ENCODE results near the gene SLC9A9.
"Not testable (repeated sequence)": the region's sequence is repeated elsewhere in the genome, so short reads cannot be mapped to it uniquely, and the experiment has no call there.

Gene SLC9A9

DNA sequence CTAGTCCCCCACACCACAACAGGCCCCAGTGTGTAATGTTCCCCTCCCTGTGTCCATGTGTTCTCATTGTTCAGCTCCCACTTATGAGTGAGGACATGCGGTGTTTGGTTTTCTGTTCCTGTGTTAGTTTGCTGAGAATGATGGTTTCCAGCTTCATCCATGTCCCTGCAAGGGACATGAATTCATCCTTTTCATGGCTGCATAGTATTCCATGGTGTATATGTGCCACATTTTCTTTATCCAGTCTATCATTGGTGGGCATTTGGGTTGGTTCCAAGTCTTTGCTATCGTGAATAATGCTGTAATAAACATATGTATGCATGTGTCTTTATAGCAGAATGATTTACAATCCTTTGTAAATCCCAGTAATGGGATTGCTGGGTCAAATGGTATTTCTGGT is 152.9 kb downstream of the SLC9A9 start:
- DNase-seq (ENCODE audit: low read depth, low spot score) = not testable (repeated sequence)

DNA sequence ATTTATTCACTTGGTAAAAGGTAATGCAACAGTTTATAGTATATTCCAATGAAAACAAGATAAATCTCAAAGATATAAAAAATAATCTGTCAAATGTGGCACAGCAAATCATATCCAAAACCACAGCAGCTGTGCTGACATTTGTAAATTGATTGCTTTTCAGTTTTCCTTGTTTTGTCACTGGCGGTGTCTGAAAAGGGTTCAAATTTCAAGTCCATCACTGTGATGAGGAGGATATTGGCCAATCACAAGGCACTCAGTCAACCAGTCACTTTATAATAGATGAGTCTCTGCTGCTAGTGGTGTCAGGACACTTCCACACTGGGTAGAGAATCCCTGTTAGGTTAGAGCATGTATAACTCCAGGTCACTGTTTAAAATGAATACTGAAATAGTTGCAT is 154.8 kb downstream of the SLC9A9 start:
- DNase-seq (ENCODE audit: low read depth, low spot score) = no peak

- no peak for DNase-seq (ENCODE audit: low read depth, low spot score)
These were observed 161.6 kb downstream of the SLC9A9 start for GRCh38 chr3:143686638-143687197.

- no peak for DNase-seq (ENCODE audit: low read depth, low spot score)
These were observed 162.8 kb downstream of the SLC9A9 start for GRCh38 chr3:143685491-143685890.

GRCh38 chr3:143677430-143677829 is 170.8 kb downstream of the SLC9A9 start:
- no peak for DNase-seq (ENCODE audit: low read depth, low spot score)

DNA sequence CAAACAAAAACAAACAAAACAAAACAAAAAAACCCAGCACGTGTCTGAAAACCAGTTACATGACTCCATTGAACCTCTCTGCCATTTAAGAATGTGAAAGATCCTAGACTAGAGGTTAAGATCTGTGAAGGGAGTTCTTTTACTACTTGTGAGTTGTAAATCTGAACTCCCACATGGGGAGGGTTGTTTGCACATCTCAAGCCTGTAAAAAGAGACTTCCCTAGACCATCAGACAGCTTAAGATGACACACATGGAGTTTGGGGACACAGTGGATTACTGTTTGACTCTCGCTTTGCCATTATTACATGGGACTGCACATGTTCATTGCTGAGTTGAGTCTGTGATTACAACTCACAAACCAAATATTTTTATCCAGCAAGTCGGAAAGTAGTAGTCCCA is 171.5 kb downstream of the SLC9A9 start:
- DNase-seq (ENCODE audit: low read depth, low spot score) = no peak

DNA sequence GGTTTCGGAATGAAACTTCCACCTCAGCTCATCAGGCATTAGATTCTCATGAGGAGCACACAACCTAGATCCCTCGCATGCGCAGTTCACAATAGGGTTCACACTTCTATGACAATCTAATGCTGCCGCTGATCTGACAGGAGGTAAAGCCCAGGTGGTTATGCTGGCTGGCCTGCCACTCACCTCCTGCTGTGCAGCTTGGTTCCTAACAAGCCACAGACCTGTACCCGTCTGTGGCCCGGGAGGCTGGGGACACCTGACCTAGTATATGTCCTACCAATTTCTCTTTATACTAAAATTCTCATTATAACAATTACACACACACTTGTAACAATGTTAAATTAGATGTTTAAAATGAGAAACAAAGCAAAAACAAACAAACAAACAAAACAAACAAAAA is 172.2 kb downstream of the SLC9A9 start:
- no peak for DNase-seq (ENCODE audit: low read depth, low spot score)

- peak; percentile 80 for DNase-seq (ENCODE audit: low read depth, low spot score)
These were observed 173.9 kb downstream of the SLC9A9 start for GRCh38 chr3:143674100-143674968.

- no peak for DNase-seq (ENCODE audit: low read depth, low spot score)
These were observed 175.7 kb downstream of the SLC9A9 start for GRCh38 chr3:143672396-143673165.

GRCh38 chr3:143671626-143672025 is 176.6 kb downstream of the SLC9A9 start:
- no peak for DNase-seq (ENCODE audit: low read depth, low spot score)

- no peak for DNase-seq (ENCODE audit: low read depth, low spot score)
These were observed 179.1 kb downstream of the SLC9A9 start for GRCh38 chr3:143668924-143669790.

GRCh38 chr3:143668385-143668784 is 179.9 kb downstream of the SLC9A9 start:
- DNase-seq (ENCODE audit: low read depth, low spot score) = no peak

DNA sequence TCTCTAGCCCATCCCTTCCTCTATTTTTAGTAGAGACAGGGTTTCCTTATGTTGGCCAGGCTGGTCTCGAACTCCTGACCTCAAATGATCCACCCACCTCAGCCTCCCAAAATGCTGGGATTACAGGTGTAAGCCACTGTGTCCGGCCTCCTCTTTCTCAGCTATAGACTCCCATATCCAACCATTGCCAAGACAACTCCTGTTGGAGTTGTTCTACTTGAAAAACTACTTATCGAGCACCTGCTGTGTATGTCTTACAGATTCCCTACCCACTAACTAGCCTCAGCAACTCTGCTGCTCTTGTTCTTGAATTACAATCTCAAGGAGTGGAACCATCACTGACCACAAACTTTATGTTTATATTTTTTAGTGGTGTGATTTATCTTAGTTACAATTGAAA is 186.6 kb downstream of the SLC9A9 start:
- no peak for DNase-seq (ENCODE audit: low read depth, low spot score)

DNA sequence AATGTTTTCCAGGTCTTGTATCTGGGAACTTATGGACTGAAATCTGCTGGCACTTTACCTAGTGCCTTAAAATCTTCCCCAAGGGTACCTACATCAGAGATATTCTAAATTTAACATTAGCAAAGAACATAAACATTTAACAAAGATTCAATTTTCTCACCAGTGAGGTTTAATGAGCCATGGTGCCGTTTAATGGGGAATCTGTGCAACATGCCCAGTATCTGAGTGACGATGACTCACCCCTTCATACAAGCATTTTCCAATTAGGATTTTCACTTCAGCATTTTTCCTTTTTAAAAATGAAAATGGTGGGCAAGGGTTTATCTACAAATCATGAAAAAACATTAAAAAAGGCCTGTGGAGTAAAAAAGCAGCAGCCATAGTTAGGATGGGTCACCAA is 189.4 kb downstream of the SLC9A9 start:
- DNase-seq (ENCODE audit: low read depth, low spot score) = no peak

DNA sequence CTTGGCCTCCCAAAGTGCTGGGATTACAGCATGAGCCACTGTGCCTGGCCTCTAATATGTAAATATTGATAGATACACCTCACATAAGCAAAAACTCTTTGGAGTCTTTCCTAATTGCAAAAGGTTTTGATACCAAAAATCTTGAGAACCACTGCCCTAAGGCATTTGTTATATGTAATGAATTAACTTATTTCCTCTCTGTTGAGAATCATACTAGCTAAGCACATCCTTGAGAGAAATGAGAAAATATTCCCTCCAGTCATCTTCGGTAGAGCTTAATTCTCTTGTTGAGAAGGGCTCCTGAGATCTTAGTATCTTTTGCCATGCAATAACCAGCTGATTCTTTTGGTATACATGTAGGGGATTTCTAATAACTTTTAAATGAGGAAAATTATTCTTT is 190.2 kb downstream of the SLC9A9 start:
- DNase-seq (ENCODE audit: low read depth, low spot score) = no peak

DNA sequence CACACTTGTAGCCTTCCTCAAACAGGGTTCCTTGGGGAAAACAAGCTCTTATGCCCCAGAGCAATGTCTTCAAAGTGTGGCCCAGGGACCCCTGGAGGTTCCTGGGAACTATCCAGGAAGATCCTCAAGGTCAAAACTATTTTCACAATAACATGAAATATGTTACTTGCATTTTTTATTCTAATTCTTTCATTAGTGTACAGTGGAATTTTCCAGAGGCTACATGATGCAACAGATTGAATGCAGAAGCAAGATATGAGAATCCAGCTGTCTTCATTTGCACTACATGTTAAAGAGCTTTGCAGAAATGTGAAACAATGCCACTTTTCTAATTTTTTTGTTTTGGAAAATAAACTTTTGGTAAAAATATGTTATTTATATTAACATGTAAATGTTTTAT is 190.9 kb downstream of the SLC9A9 start:
- DNase-seq (ENCODE audit: low read depth, low spot score) = no peak

GRCh38 chr3:143654906-143655305 is 193.4 kb downstream of the SLC9A9 start:
- DNase-seq (ENCODE audit: low read depth, low spot score) = no peak

DNA sequence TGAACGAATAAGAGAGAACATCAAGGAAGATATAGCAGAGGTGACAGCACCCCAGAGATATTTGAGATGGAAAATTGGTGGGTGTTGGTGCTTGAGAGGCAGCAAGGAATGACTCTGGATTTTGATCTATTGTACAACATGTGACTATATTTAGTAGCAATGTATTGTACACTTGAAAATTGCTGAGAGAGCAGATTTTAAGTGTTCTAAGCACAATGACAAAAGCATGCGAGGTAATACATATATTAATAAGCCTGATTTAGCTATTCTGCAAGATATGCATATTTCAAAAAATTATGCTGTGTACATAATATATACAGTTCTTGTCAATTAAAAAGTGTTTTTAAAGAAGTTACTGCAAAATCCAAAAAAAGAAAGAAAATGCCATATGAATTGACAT is 194.3 kb downstream of the SLC9A9 start:
- no peak for DNase-seq (ENCODE audit: low read depth, low spot score)

DNA sequence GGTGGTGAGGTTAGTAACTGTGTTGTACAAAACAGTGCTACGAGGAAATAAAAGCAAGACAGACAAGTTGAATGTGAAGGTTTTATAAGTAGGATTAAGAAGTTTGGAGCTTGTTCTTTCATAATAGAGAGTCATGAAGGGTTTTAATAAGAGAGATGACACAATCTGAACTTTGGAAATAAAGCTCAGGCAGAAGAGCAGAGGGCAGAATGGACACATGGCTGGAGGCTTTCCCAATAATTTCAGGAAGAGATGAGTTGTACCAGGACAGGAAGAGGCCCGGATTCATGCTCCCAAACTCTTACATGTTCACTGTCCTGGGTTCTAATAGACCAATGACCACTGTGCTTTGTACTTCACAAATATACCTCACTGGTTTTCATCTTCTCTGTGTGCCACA is 194.8 kb downstream of the SLC9A9 start:
- DNase-seq (ENCODE audit: low read depth, low spot score) = no peak

DNA sequence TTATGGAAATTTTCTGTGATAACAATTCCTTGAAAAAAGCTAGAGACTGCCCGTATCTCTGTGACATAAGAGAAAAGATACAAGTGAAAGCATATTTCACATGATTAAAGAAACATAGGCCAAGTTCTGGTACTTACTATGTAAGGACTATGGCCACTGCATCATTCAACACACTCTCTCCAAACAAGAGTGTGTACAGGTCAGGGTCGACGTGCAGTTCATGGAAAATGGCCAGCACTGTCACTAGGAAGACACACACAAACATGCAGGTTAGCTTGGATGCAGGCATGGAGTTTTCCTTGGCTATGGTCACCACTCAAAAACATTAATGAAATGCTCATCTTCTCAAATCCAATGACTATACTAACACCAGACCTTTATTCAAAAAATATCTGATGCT is 196.2 kb downstream of the SLC9A9 start:
- no peak for DNase-seq (ENCODE audit: low read depth, low spot score)

- DNase-seq (ENCODE audit: low read depth, low spot score) = no peak
These were observed 197.4 kb downstream of the SLC9A9 start for GRCh38 chr3:143650827-143651226.

- DNase-seq (ENCODE audit: low read depth, low spot score) = no peak
These were observed 198.1 kb downstream of the SLC9A9 start for GRCh38 chr3:143650120-143650519.
